Measurements from ENCODE around the gene ASTL. TPM values are rescaled to one million over a fixed set of nuclear protein-coding genes. Genes with fewer than 3 reads are reported as not detected.

Gene ASTL
- polyA plus RNA-seq, 1 experiment, result not detected

- Histone ChIP-seq H3K4me3 (ENCODE audit: low read depth, low read length) (no peak overlapping the region), H3K9me3 (ENCODE audit: control insufficient read depth, insufficient read depth, low read length) (no peaks in the 10 kb centered on the region), H3K27me3 (ENCODE audit: control insufficient read depth, insufficient read depth, low read length) (peaks cover 8% of the 10 kb centered on the region), H3K27ac (ENCODE audit: low read depth, low read length) (no peak overlapping the region)
- CTCF ChIA-PET, result no interaction called here
- no peak for DNase-seq (ENCODE audit: low read depth, low spot score)
- TF ChIP-seq CTCF (IDR thresholded peaks at IDR 0.05; ENCODE audit: low read depth, low read length), result no peak
- POLR2A ChIA-PET, result no interaction called here
Observed at GRCh38 chr2:96153991-96154431, 15.7 kb upstream of the ASTL start.

- ChIA-PET CTCF (no interaction called here), POLR2A (no interaction called here)
- Histone ChIP-seq H3K9me3 (ENCODE audit: control insufficient read depth, insufficient read depth, low read length) (no peaks in the 10 kb centered on the region), H3K27me3 (ENCODE audit: control insufficient read depth, insufficient read depth, low read length) (peaks cover 4% of the 10 kb centered on the region), H3K27ac (ENCODE audit: low read depth, low read length) (no peak overlapping the region), H3K4me3 (ENCODE audit: low read depth, low read length) (no peak overlapping the region)
- TF ChIP-seq CTCF (IDR thresholded peaks at IDR 0.05; ENCODE audit: low read depth, low read length), result no peak
- DNase-seq (ENCODE audit: low read depth, low spot score), result no peak
Observed at GRCh38 chr2:96153291-96153713, 15.0 kb upstream of the ASTL start.

GRCh38 chr2:96152304-96153161 lies 14.2 kb upstream of the ASTL start:
- Histone ChIP-seq H3K27ac (ENCODE audit: low read depth, low read length) (no peak overlapping the region), H3K4me3 (ENCODE audit: low read depth, low read length) (no peak overlapping the region), H3K27me3 (ENCODE audit: control insufficient read depth, insufficient read depth, low read length) (no peaks in the 10 kb centered on the region), H3K9me3 (ENCODE audit: control insufficient read depth, insufficient read depth, low read length) (no peaks in the 10 kb centered on the region)
- ChIA-PET CTCF (interaction anchor here (1.1 kb wide), 1 partner anchor 34 kb away, joined by 3 read pairs; no protein-coding TSS in a partner anchor), POLR2A (no interaction called here)
- TF ChIP-seq CTCF (IDR thresholded peaks at IDR 0.05; ENCODE audit: low read depth, low read length), result no peak
- DNase-seq (ENCODE audit: low read depth, low spot score), result no peak

GRCh38 chr2:96151595-96152303 lies 13.4 kb upstream of the ASTL start:
- no peak for DNase-seq (ENCODE audit: low read depth, low spot score)
- no peaks in the 10 kb centered on the region for H3K27me3 ChIP-seq (ENCODE audit: control insufficient read depth, insufficient read depth, low read length)
- H3K9me3 ChIP-seq (ENCODE audit: control insufficient read depth, insufficient read depth, low read length), result no peaks in the 10 kb centered on the region
- TF ChIP-seq CTCF (IDR thresholded peaks at IDR 0.05; ENCODE audit: low read depth, low read length), result no peak
- ChIA-PET CTCF (interaction anchor here (1.1 kb wide), 1 partner anchor 33 kb away, joined by 3 read pairs; no protein-coding TSS in a partner anchor), POLR2A (interaction anchor here (1.0 kb wide), 1 partner anchor 57 kb away, joined by 3 read pairs; the partner anchor contains the start of gene STARD7)
- H3K4me3 ChIP-seq (ENCODE audit: low read depth, low read length), result no peak overlapping the region
- H3K27ac ChIP-seq (ENCODE audit: low read depth, low read length), result no peak overlapping the region
